Measurements from ENCODE around the gene ITGBL1. TPM values are rescaled to one million over a fixed set of nuclear protein-coding genes. Genes with fewer than 3 reads are reported as not detected.

ITGBL1 gene
- total RNA-seq, 1 donor, result 398 TPM

- Histone ChIP-seq H3K4me3 (ENCODE audit: insufficient read depth, low read length) (no peak overlapping the region), H3K79me2 (ENCODE audit: insufficient read depth, low read length) (peaks cover 59% of the 10 kb centered on the region), H3K4me1 (ENCODE audit: insufficient read depth, low read length) (peaks cover 31% of the 10 kb centered on the region), H3K9me3 (ENCODE audit: low read depth, low read length) (no peaks in the 10 kb centered on the region), H3K27me3 (ENCODE audit: insufficient read depth, low read length) (no peaks in the 10 kb centered on the region), H3K4me2 (ENCODE audit: insufficient read depth, low read length) (no peak overlapping the region), H3K36me3 (ENCODE audit: insufficient read depth, low read length) (peaks cover 9% of the 10 kb centered on the region), H4K20me1 (ENCODE audit: insufficient read depth, low read length) (peaks cover 19% of the 10 kb centered on the region), H3K27ac (ENCODE audit: low read depth, low read length) (no peak overlapping the region), H2AFZ (ENCODE audit: low read length) (no peak overlapping the region)
- no peak for DNase-seq (ENCODE audit: insufficient read length, low spot score, missing footprints)
- TF ChIP-seq CTCF (IDR thresholded peaks at IDR 0.05; ENCODE audit: extremely low read depth, low read depth, low read length), result no peak
Observed at GRCh38 chr13:101567841-101568240, 115.4 kb downstream of the ITGBL1 start.

- no peak for DNase-seq (ENCODE audit: insufficient read length, low spot score, missing footprints)
- Histone ChIP-seq H3K36me3 (ENCODE audit: insufficient read depth, low read length) (peaks cover 9% of the 10 kb centered on the region), H4K20me1 (ENCODE audit: insufficient read depth, low read length) (peaks cover 19% of the 10 kb centered on the region), H2AFZ (ENCODE audit: low read length) (no peak overlapping the region), H3K27me3 (ENCODE audit: insufficient read depth, low read length) (no peaks in the 10 kb centered on the region), H3K79me2 (ENCODE audit: insufficient read depth, low read length) (peaks cover 64% of the 10 kb centered on the region), H3K27ac (ENCODE audit: low read depth, low read length) (no peak overlapping the region), H3K4me2 (ENCODE audit: insufficient read depth, low read length) (no peak overlapping the region), H3K9me3 (ENCODE audit: low read depth, low read length) (no peaks in the 10 kb centered on the region), H3K4me1 (ENCODE audit: insufficient read depth, low read length) (peaks cover 41% of the 10 kb centered on the region), H3K4me3 (ENCODE audit: insufficient read depth, low read length) (no peak overlapping the region)
- no peak for TF ChIP-seq CTCF (IDR thresholded peaks at IDR 0.05; ENCODE audit: extremely low read depth, low read depth, low read length)
Observed at GRCh38 chr13:101569807-101570206, 117.3 kb downstream of the ITGBL1 start.

- H3K9me3 ChIP-seq (ENCODE audit: low read depth, low read length), result no peaks in the 10 kb centered on the region
- peaks cover 9% of the 10 kb centered on the region for H3K36me3 ChIP-seq (ENCODE audit: insufficient read depth, low read length)
- no peak overlapping the region for H3K4me2 ChIP-seq (ENCODE audit: insufficient read depth, low read length)
- H2AFZ ChIP-seq (ENCODE audit: low read length), result no peak overlapping the region
- peaks cover 19% of the 10 kb centered on the region for H4K20me1 ChIP-seq (ENCODE audit: insufficient read depth, low read length)
- peaks cover 66% of the 10 kb centered on the region for H3K79me2 ChIP-seq (ENCODE audit: insufficient read depth, low read length)
- DNase-seq (ENCODE audit: insufficient read length, low spot score, missing footprints), result no peak
- peaks cover 43% of the 10 kb centered on the region for H3K4me1 ChIP-seq (ENCODE audit: insufficient read depth, low read length)
- no peak overlapping the region for H3K4me3 ChIP-seq (ENCODE audit: insufficient read depth, low read length)
- peak overlapping the region; percentile 42 for H3K27ac ChIP-seq (ENCODE audit: low read depth, low read length)
- no peaks in the 10 kb centered on the region for H3K27me3 ChIP-seq (ENCODE audit: insufficient read depth, low read length)
- no peak for TF ChIP-seq CTCF (IDR thresholded peaks at IDR 0.05; ENCODE audit: extremely low read depth, low read depth, low read length)
Observed at GRCh38 chr13:101570410-101570809, 117.9 kb downstream of the ITGBL1 start.

GRCh38 chr13:101572456-101572855, 120.0 kb downstream of the ITGBL1 start:
- peak overlapping the region; percentile 37 for H3K27ac ChIP-seq (ENCODE audit: low read depth, low read length)
- H3K9me3 ChIP-seq (ENCODE audit: low read depth, low read length), result no peaks in the 10 kb centered on the region
- peak overlapping the region; percentile 4 for H2AFZ ChIP-seq (ENCODE audit: low read length)
- peak overlapping the region; percentile 18 for H3K4me3 ChIP-seq (ENCODE audit: insufficient read depth, low read length)
- no peak for TF ChIP-seq CTCF (IDR thresholded peaks at IDR 0.05; ENCODE audit: extremely low read depth, low read depth, low read length)
- no peak for DNase-seq (ENCODE audit: insufficient read length, low spot score, missing footprints)
- H4K20me1 ChIP-seq (ENCODE audit: insufficient read depth, low read length), result peaks cover 25% of the 10 kb centered on the region
- H3K4me2 ChIP-seq (ENCODE audit: insufficient read depth, low read length), result peak overlapping the region; percentile 37
- peaks cover 71% of the 10 kb centered on the region for H3K79me2 ChIP-seq (ENCODE audit: insufficient read depth, low read length)
- no peaks in the 10 kb centered on the region for H3K27me3 ChIP-seq (ENCODE audit: insufficient read depth, low read length)
- H3K36me3 ChIP-seq (ENCODE audit: insufficient read depth, low read length), result peaks cover 9% of the 10 kb centered on the region
- H3K4me1 ChIP-seq (ENCODE audit: insufficient read depth, low read length), result peaks cover 54% of the 10 kb centered on the region

Measured in osteoblast (primary cell).